HepG2 (cell line): ENCODE results near the gene ITIH3. TPM values are rescaled to one million over a fixed set of nuclear protein-coding genes. Genes with fewer than 3 reads are reported as not detected.

Experiments used
- ATAC-seq: fragments of 200-7000 bp; cut with Tn5 transposase; 3 replicates; pipeline ENCODE4 v1.9.1; 2020; ENCODE audit warnings: mild to moderate bottlenecking, moderate library complexity
- BruUV-seq: library from RNA; stranded (reverse); fragments of 400-500 nt; replicated peaks from 2 replicates; lab custom pipeline; 2021; lab: Mats Ljungman, UMichigan
- CTCF ChIA-PET: fragments of 300-600 bp; formaldehyde crosslinking; extraction: SDS; loops from one replicate; lab custom pipeline; 2021; ENCODE audit warnings: low total read pairs, inconsistent platforms, low intra/inter-chr PET ratio; lab: Yijun Ruan, JAX
- POLR2A ChIA-PET: fragments of 350-600 bp; sonication (Branson Sonifier 250); formaldehyde crosslinking; loops from one replicate; lab custom pipeline; 2020; ENCODE audit warnings: antibody characterized with exemption, inconsistent platforms; lab: Yijun Ruan, JAX
- DNase-seq: peaks from one replicate; pipeline ENCODE4 v3.0.0-alpha.2; 2015; ENCODE audit warnings: low spot score
- FAIRE-seq: peaks from 3 replicates; lab custom pipeline; 2011; peaks lifted over from hg19 to GRCh38; lab: Jason Lieb, UNC
- H2AFZ ChIP-seq: one replicate; pipeline ENCODE4 v1.6.1; 2011; ENCODE audit warnings: low read length, inconsistent platforms
- H3K27ac ChIP-seq: fragments of 300-600 bp; 3 replicates; pipeline ENCODE4 v1.8.0; 2011; ENCODE audit warnings: mixed run types, mild to moderate bottlenecking, mixed read lengths, low read length, inconsistent platforms; ENCODE audit not compliant: insufficient read depth; ENCODE audit errors: extremely low read length
- H3K27me3 ChIP-seq, 2 experiments: fragments of 200-600 bp in 1 of 2; 2 replicates in 1 of 2; 3 replicates in 1 of 2; pipeline versions ENCODE4 v1.6.0 to v1.8.0; 2011; ENCODE audit warnings: low read length in 2 of 2, mild to moderate bottlenecking in 2 of 2, moderate library complexity in 2 of 2, inconsistent platforms in 1 of 2; ENCODE audit not compliant: insufficient read depth in 2 of 2, control insufficient read depth in 1 of 2
- H3K36me3 ChIP-seq, 2 experiments: fragments of 200-600 bp in 1 of 2; replicated peaks in 1 of 2; 2 replicates in 1 of 2; 3 replicates in 1 of 2; pipeline versions ENCODE4 v1.5.1 to v1.8.0; 2011; ENCODE audit warnings: low read length in 2 of 2, inconsistent platforms in 1 of 2; ENCODE audit not compliant: insufficient read depth in 2 of 2, control insufficient read depth in 1 of 2
- H3K4me1 ChIP-seq: 2 replicates; pipeline ENCODE4 v1.5.1; 2012; ENCODE audit warnings: low read length, inconsistent platforms; ENCODE audit not compliant: insufficient read depth
- H3K4me2 ChIP-seq: 2 replicates; pipeline ENCODE4 v1.6.0; 2011; ENCODE audit warnings: low read depth, low read length, inconsistent platforms
- H3K4me3 ChIP-seq, 3 experiments: fragments of 200-600 bp in 1 of 3; sonication (generic), shearing (Covaris generic) in 1 of 3; replicated peaks in 1 of 3; 2 replicates each; pipeline ENCODE4 v1.5.1; 2011 to 2016; ENCODE audit warnings: low read length in 3 of 3, inconsistent platforms in 2 of 3, low read depth in 2 of 3, mild to moderate bottlenecking in 2 of 3, control low read depth in 1 of 3, mixed read lengths in 1 of 3; ENCODE audit not compliant: insufficient read depth in 1 of 3
- H3K79me2 ChIP-seq: one replicate; pipeline ENCODE4 v1.6.1; 2011; ENCODE audit warnings: low read length, inconsistent platforms; ENCODE audit not compliant: insufficient read depth
- H3K9ac ChIP-seq: 2 replicates; pipeline ENCODE4 v1.6.0; 2011; ENCODE audit warnings: mild to moderate bottlenecking, low read depth, low read length, inconsistent platforms; ENCODE audit not compliant: insufficient read depth
- H3K9me3 ChIP-seq: 2 replicates; pipeline ENCODE4 v1.5.1; 2012; ENCODE audit warnings: mild to moderate bottlenecking, low read length
- H4K20me1 ChIP-seq: 2 replicates; pipeline ENCODE4 v1.6.0; 2011; ENCODE audit warnings: inconsistent platforms, mild to moderate bottlenecking, low read length, moderate library complexity; ENCODE audit not compliant: insufficient read depth
- CEBPB ChIP-seq: IDR thresholded peaks from 2 replicates; pipeline ENCODE4 v1.6.1; 2011; ENCODE audit warnings: low read depth, low read length, improper control_type of control experiment, borderline replicate concordance
- HOXD1 ChIP-seq: sonication (generic); formaldehyde crosslinking; IDR thresholded peaks from 2 replicates; pipeline ENCODE4 v1.5.0; 2020; ENCODE audit warnings: missing genetic modification reagents
- MTA1 ChIP-seq: sonication (generic); formaldehyde crosslinking; IDR thresholded peaks from 2 replicates; pipeline ENCODE4 v1.4.0; 2020; ENCODE audit warnings: missing genetic modification reagents, mild to moderate bottlenecking, borderline replicate concordance
- SP4 ChIP-seq: sonication (generic); formaldehyde crosslinking; IDR thresholded peaks from 2 replicates; pipeline ENCODE4 v1.8.1; 2023; ENCODE audit warnings: mild to moderate bottlenecking, missing genetic modification reagents
- ZGPAT ChIP-seq: IDR thresholded peaks from 2 replicates; pipeline ENCODE4 v1.6.1; 2016; ENCODE audit warnings: mild to moderate bottlenecking
- ZNF44 ChIP-seq: sonication (generic); formaldehyde crosslinking; IDR thresholded peaks from 2 replicates; pipeline ENCODE4 v1.5.1; 2020; ENCODE audit warnings: mild to moderate bottlenecking, missing genetic modification reagents
- ZSCAN22 ChIP-seq: sonication (generic); formaldehyde crosslinking; IDR thresholded peaks from 2 replicates; pipeline ENCODE4 v1.4.0; 2020; ENCODE audit warnings: mild to moderate bottlenecking, missing genetic modification reagents
- WGBS: methylation state at CpG from one replicate; pipeline ENCODE4 v1.1.6; 2017; ENCODE audit warnings: low lambda C conversion rate; 5-methylcytosine and 5-hydroxymethylcytosine counted together
- in situ Hi-C: cut with HindIII; loops from 2 replicates; pipeline ENCODE4 v1.10.0; 2017; ENCODE audit warnings: low pct_unique_long_range_greater_than_20kb; ENCODE audit not compliant: extremely low pct_ligation_motif_present
- intact Hi-C: fragments of 100-400 bp; cut with micrococcal nuclease; formaldehyde crosslinking; loops from one replicate; pipeline ENCODE4 v1.10.0; 2022; ENCODE audit not compliant: unreplicated experiment
- polyA plus RNA-seq, 8 experiments: library from polyadenylated mRNA; depleted of rRNA in 3 of 8; stranded (reverse) in 7 of 8; unstranded in 1 of 8; fragments of >200 nt; fragmentation: Illumina TruSeq in 4 of 8; extraction: Trizol in 4 of 8; gene quantifications; 2 replicates each; pipeline versions ENCODE4 v1.2.1 to v1.2.3, GENCODE V29; 2011 to 2016; ENCODE audit warnings: low read depth in 4 of 8, missing spikeins in 1 of 8, mixed read lengths in 1 of 8; ENCODE audit not compliant: insufficient read depth in 1 of 8
- total RNA-seq, 5 experiments: library from RNA; depleted of rRNA; stranded (reverse); fragments of >200 nt; fragmentation: Illumina TruSeq; extraction: Trizol; gene quantifications; 2 replicates each; pipeline ENCODE4 v1.2.3, GENCODE V29; 2016; ENCODE audit warnings: low read depth in 1 of 5

The ITIH3 gene
- total and polyA plus RNA-seq, 2 of the 13 experiments (the other 11 are each of a cell fraction or from before 2014, with no cell fraction given), result 105 to 632 TPM

GRCh38 chr3:52777959-52778805 is 16.4 kb upstream of the ITIH3 start (continued):
- TF ChIP-seq ZGPAT (CRISPR knock-in tag) (no peak), ZNF44 (CRISPR knock-in tag) (0 out of 2 replicates have a peak, but pooled peaks have one; percentile 6), MTA1 (0 out of 2 replicates have a peak, but pooled peaks have one; percentile 3)

GRCh38 chr3:52779011-52779836 is 15.4 kb upstream of the ITIH3 start:
- H3K9me3 ChIP-seq, result no peaks in the 10 kb centered on the region
- H3K4me1 ChIP-seq, result peaks cover 78% of the 10 kb centered on the region
- POLR2A ChIA-PET, result interaction anchor here (2.3 to 18.4 kb wide), 2 partner anchors 8 to 17 kb away, joined by 9 to 466 read pairs; partner anchors contain the start of genes ITIH3 and NEK4
- H3K4me3 ChIP-seq, result no peak overlapping the region
- H3K36me3 ChIP-seq, result no peaks in the 10 kb centered on the region
- 87% methylated on average over 6 of the region's 11 CpGs for WGBS
- no peaks in the 10 kb centered on the region for H3K79me2 ChIP-seq
- H3K9ac ChIP-seq, result no peak overlapping the region
- BruUV-seq, result no TSS peak
- no peaks in the 10 kb centered on the region for H4K20me1 ChIP-seq
- no peak overlapping the region for H3K4me2 ChIP-seq
- ATAC-seq, result no peak
- in situ Hi-C loops (no loop called here), intact Hi-C loops (loop anchor here (10.0 kb wide), 1 partner anchor 46 kb away; no protein-coding TSS in a partner anchor)
- H3K27me3 ChIP-seq, result no peaks in the 10 kb centered on the region
- CTCF ChIA-PET, result no interaction called here
- FAIRE-seq, result no peak
- TF ChIP-seq HOXD1 (CRISPR knock-in tag) (no peak), CEBPB (no peak), SP4 (CRISPR knock-in tag) (no peak), ZSCAN22 (CRISPR knock-in tag) (no peak)
- no peak overlapping the region for H2AFZ ChIP-seq
- H3K27ac ChIP-seq, result no peak overlapping the region
- DNase-seq, result no peak
